ENCODE data around the gene TEP1. TPM values are rescaled to one million over a fixed set of nuclear protein-coding genes. Genes with fewer than 3 reads are reported as not detected.

TEP1 gene
- polyA plus RNA-seq, 3 donors, result 2.3 to 78.9 (median 7.1) TPM

GRCh38 chr14:20332788-20333493, 80.4 kb downstream of the TEP1 start, which contains the start of gene CCNB1IP1:
Gene CCNB1IP1 (minus strand): TSS chr14:20333279. CDS start chr14:20316523, 16,756 bp downstream.
- peak within 1 kb of the TSS; percentile 86 for H2AFZ ChIP-seq (ENCODE audit: insufficient read depth, low read depth, low read length, poor library complexity, severe bottlenecking)
- H3K4me3 ChIP-seq (replicated peaks in 1 of 3; ENCODE audit: low read depth in 2 of 3, low read length in 3 of 3), result peak within 1 kb of the TSS; percentile 43 to 82 (median 79)
- peak; percentile 5 to 47 (median 28) for DNase-seq
- peaks cover 13 to 17% of the 10 kb centered on the region in 2 donors for H3K4me1 ChIP-seq (ENCODE audit: control insufficient read depth in 1 of 2, insufficient read depth in 2 of 2, low read length in 2 of 2)
- peaks cover 0 to 2% (median 1%) of the 10 kb centered on the region in 3 donors for H3K27me3 Mint-ChIP-seq (ENCODE audit: low read depth in 3 of 3)
- H3K4me3 Mint-ChIP-seq, result peak within 1 kb of the TSS; percentile 92 to 97
- TF ChIP-seq CTCF (IDR thresholded peaks at IDR 0.05), result no peak
- intact Hi-C loops (cut with micrococcal nuclease), result no loop called here
- peak within 1 kb of the TSS; percentile 45 for H3K9ac ChIP-seq (ENCODE audit: insufficient read depth, low read length, poor library complexity, severe bottlenecking)
- H3K9me3 Mint-ChIP-seq, result peaks cover 0 to 2% (median 0%) of the 10 kb centered on the region in 7 donors
- H3K27ac Mint-ChIP-seq, result peak within 1 kb of the TSS; percentile 3 to 91 (median 71)
- no peaks in the 10 kb centered on the region for H4K20me1 ChIP-seq (ENCODE audit: insufficient read depth, low read length)
- H3K27me3 ChIP-seq (ENCODE audit: control insufficient read depth in 2 of 2, insufficient read depth in 2 of 2, low read length in 2 of 2), result no peaks in the 10 kb centered on the region
- H3K4me2 ChIP-seq (replicated peaks; ENCODE audit: extremely low read depth, low read length, poor library complexity, severe bottlenecking), result peak within 1 kb of the TSS; percentile 79
- peaks cover 24% of the 10 kb centered on the region for H3K4me1 Mint-ChIP-seq
- H3K9me3 ChIP-seq (replicated peaks in 1 of 2; ENCODE audit: control insufficient read depth in 1 of 2, insufficient read depth in 1 of 2, low read length in 2 of 2), result no peaks in the 10 kb centered on the region
- WGBS (ENCODE audit: insufficient coverage), result 2% methylated on average over 10 of the region's 19 CpGs
- peaks cover 38% of the 10 kb centered on the region for H3K79me2 ChIP-seq (ENCODE audit: insufficient read depth, low read length)
- H3K36me3 ChIP-seq (replicated peaks in 1 of 2; ENCODE audit: control insufficient read depth in 1 of 2, insufficient read depth in 2 of 2, low read length in 2 of 2), result peaks cover 0 to 8% of the 10 kb centered on the region in 2 donors
- peak within 1 kb of the TSS; percentile 22 to 65 for H3K27ac ChIP-seq (ENCODE audit: low read depth in 1 of 2, low read length in 2 of 2)
- no peaks in the 10 kb centered on the region for H3K36me3 Mint-ChIP-seq

GRCh38 chr14:20332431-20332787, 80.9 kb downstream of the TEP1 start:
- Histone ChIP-seq H3K36me3 (replicated peaks in 1 of 2; ENCODE audit: control insufficient read depth in 1 of 2, insufficient read depth in 2 of 2, low read length in 2 of 2) (peaks cover 0 to 8% of the 10 kb centered on the region in 2 donors), H2AFZ (ENCODE audit: insufficient read depth, low read depth, low read length, poor library complexity, severe bottlenecking) (peak overlapping the region; percentile 86), H3K9ac (ENCODE audit: insufficient read depth, low read length, poor library complexity, severe bottlenecking) (peak overlapping the region; percentile 45), H3K9me3 (replicated peaks in 1 of 2; ENCODE audit: control insufficient read depth in 1 of 2, insufficient read depth in 1 of 2, low read length in 2 of 2) (no peaks in the 10 kb centered on the region), H3K27me3 (ENCODE audit: control insufficient read depth in 2 of 2, insufficient read depth in 2 of 2, low read length in 2 of 2) (no peaks in the 10 kb centered on the region), H3K79me2 (ENCODE audit: insufficient read depth, low read length) (peaks cover 38% of the 10 kb centered on the region), H3K4me2 (replicated peaks; ENCODE audit: extremely low read depth, low read length, poor library complexity, severe bottlenecking) (peak overlapping the region; percentile 79), H4K20me1 (ENCODE audit: insufficient read depth, low read length) (no peaks in the 10 kb centered on the region), H3K4me3 (replicated peaks in 1 of 3; ENCODE audit: low read depth in 2 of 3, low read length in 3 of 3) (peak overlapping the region; percentile 43 to 82 (median 79)), H3K27ac (ENCODE audit: low read depth in 1 of 2, low read length in 2 of 2) (peak overlapping the region in 1 of 2 donors; percentile 22), H3K4me1 (ENCODE audit: control insufficient read depth in 1 of 2, insufficient read depth in 2 of 2, low read length in 2 of 2) (peaks cover 13 to 17% of the 10 kb centered on the region in 2 donors)
- no peaks in the 10 kb centered on the region for H3K36me3 Mint-ChIP-seq
- TF ChIP-seq CTCF (IDR thresholded peaks at IDR 0.05), result no peak
- peaks cover 0 to 2% (median 0%) of the 10 kb centered on the region in 7 donors for H3K9me3 Mint-ChIP-seq
- H3K4me3 Mint-ChIP-seq, result peak overlapping the region; percentile 92 to 97
- intact Hi-C loops (cut with micrococcal nuclease), result no loop called here
- WGBS (ENCODE audit: insufficient coverage), result 15% methylated on average over 4 of the region's 4 CpGs
- DNase-seq, result no peak
- H3K27me3 Mint-ChIP-seq (ENCODE audit: low read depth in 3 of 3), result peaks cover 0 to 2% (median 1%) of the 10 kb centered on the region in 3 donors
- H3K4me1 Mint-ChIP-seq, result peaks cover 27% of the 10 kb centered on the region
- peak overlapping the region in 4 of 7 donors; percentile 3 to 91 (median 52) for H3K27ac Mint-ChIP-seq

Data from CD14-positive monocyte (primary cell).